HG02981 (cell line): ENCODE measurements around the gene DUSP16.

ENCODE experiments used
- ATAC-seq: cut with Tn5 transposase; IDR thresholded peaks from one replicate; pipeline ENCODE4 v1.9.1; 2021; ENCODE audit warnings: mild to moderate bottlenecking, moderate library complexity; ENCODE audit not compliant: unreplicated experiment

Gene DUSP16

GRCh38 chr12:12550277-12550676, 12.4 kb downstream of the DUSP16 start:
- ATAC-seq = no peak

GRCh38 chr12:12549426-12549825, 13.2 kb downstream of the DUSP16 start:
- no peak for ATAC-seq

GRCh38 chr12:12548713-12549112, 13.9 kb downstream of the DUSP16 start:
- ATAC-seq = no peak

GRCh38 chr12:12546314-12546772, 16.3 kb downstream of the DUSP16 start:
- no peak for ATAC-seq

GRCh38 chr12:12543959-12544358, 18.7 kb downstream of the DUSP16 start:
- ATAC-seq = no peak

GRCh38 chr12:12542964-12543363, 19.7 kb downstream of the DUSP16 start:
- ATAC-seq = no peak

- no peak for ATAC-seq
Observed at GRCh38 chr12:12542286-12542685, 20.4 kb downstream of the DUSP16 start.

GRCh38 chr12:12541782-12542181, 20.9 kb downstream of the DUSP16 start:
- ATAC-seq = no peak

- ATAC-seq = no peak
Observed at GRCh38 chr12:12540261-12541013, 22.2 kb downstream of the DUSP16 start.

GRCh38 chr12:12539028-12539810, 23.4 kb downstream of the DUSP16 start:
- no peak for ATAC-seq

GRCh38 chr12:12538535-12538934, 24.1 kb downstream of the DUSP16 start:
- ATAC-seq = no peak

- ATAC-seq = no peak
Observed at GRCh38 chr12:12537421-12537820, 25.2 kb downstream of the DUSP16 start.

GRCh38 chr12:12534975-12535374, 27.7 kb downstream of the DUSP16 start:
- ATAC-seq = no peak

GRCh38 chr12:12534166-12534866, 28.3 kb downstream of the DUSP16 start:
- no peak for ATAC-seq

GRCh38 chr12:12533238-12533829, 29.3 kb downstream of the DUSP16 start:
- no peak for ATAC-seq

GRCh38 chr12:12531194-12531593, 31.5 kb downstream of the DUSP16 start:
- ATAC-seq = no peak

GRCh38 chr12:12529783-12530421, 32.8 kb downstream of the DUSP16 start:
- ATAC-seq = no peak

- no peak for ATAC-seq
Observed at GRCh38 chr12:12528361-12529270, 34.0 kb downstream of the DUSP16 start.

- no peak for ATAC-seq
Observed at GRCh38 chr12:12527820-12528296, 34.8 kb downstream of the DUSP16 start.
